SK-N-SH (cell line): ENCODE results near the gene CDH11.

Source experiments
- GATA2 ChIP-seq: sonication (generic); formaldehyde crosslinking; IDR thresholded peaks from 2 replicates; pipeline ENCODE4 v1.5.0; 2020; ENCODE audit warnings: mild to moderate bottlenecking, missing genetic modification reagents
- TF ChIP-seq, protein P1 (sequence below): IDR thresholded peaks from 2 replicates; pipeline ENCODE4 v1.4.0; 2012; ENCODE audit warnings: low read depth, borderline replicate concordance
- TF ChIP-seq, protein P2 (sequence below): fragments of 200-600 bp; sonication (generic); IDR thresholded peaks from 2 replicates; pipeline ENCODE4 v1.6.1; 2017; ENCODE audit warnings: antibody characterized with exemption, mild to moderate bottlenecking, moderate library complexity

GRCh38 chr16:64933885-64934284, 188.0 kb downstream of the CDH11 start:
- TF ChIP-seq, protein P1, sequence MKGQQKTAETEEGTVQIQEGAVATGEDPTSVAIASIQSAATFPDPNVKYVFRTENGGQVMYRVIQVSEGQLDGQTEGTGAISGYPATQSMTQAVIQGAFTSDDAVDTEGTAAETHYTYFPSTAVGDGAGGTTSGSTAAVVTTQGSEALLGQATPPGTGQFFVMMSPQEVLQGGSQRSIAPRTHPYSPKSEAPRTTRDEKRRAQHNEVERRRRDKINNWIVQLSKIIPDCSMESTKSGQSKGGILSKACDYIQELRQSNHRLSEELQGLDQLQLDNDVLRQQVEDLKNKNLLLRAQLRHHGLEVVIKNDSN: no peak
- TF ChIP-seq, protein P2, sequence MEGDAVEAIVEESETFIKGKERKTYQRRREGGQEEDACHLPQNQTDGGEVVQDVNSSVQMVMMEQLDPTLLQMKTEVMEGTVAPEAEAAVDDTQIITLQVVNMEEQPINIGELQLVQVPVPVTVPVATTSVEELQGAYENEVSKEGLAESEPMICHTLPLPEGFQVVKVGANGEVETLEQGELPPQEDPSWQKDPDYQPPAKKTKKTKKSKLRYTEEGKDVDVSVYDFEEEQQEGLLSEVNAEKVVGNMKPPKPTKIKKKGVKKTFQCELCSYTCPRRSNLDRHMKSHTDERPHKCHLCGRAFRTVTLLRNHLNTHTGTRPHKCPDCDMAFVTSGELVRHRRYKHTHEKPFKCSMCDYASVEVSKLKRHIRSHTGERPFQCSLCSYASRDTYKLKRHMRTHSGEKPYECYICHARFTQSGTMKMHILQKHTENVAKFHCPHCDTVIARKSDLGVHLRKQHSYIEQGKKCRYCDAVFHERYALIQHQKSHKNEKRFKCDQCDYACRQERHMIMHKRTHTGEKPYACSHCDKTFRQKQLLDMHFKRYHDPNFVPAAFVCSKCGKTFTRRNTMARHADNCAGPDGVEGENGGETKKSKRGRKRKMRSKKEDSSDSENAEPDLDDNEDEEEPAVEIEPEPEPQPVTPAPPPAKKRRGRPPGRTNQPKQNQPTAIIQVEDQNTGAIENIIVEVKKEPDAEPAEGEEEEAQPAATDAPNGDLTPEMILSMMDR: no peak
- TF ChIP-seq GATA2 (CRISPR knock-in tag): no peak
